HepG2 (cell line): ENCODE data around the gene GTF2F1. TPM values are rescaled to one million over a fixed set of nuclear protein-coding genes. Genes with fewer than 3 reads are reported as not detected.

Experiments used
- ATF7-NPFF ChIP-seq: sonication (generic); formaldehyde crosslinking; IDR thresholded peaks from 2 replicates; pipeline ENCODE4 v1.8.1; 2023; ENCODE audit warnings: mild to moderate bottlenecking, low read depth, missing genetic modification reagents, moderate library complexity
- CENPBD1 ChIP-seq: sonication (generic); formaldehyde crosslinking; IDR thresholded peaks from 2 replicates; pipeline ENCODE4 v1.8.0; 2022; ENCODE audit warnings: missing genetic modification reagents, low read depth, mild to moderate bottlenecking, borderline replicate concordance
- EZH2 ChIP-seq: conservative IDR thresholded peaks from 2 replicates; pipeline ENCODE4 v1.6.1; 2012; ENCODE audit warnings: mild to moderate bottlenecking, low read depth, low read length, moderate library complexity
- FOXK2 ChIP-seq: fragments of 450-650 bp; IDR thresholded peaks from 2 replicates; pipeline ENCODE4 v1.6.1; 2016
- GABPA ChIP-seq, 2 experiments: IDR thresholded peaks; 2 replicates each; pipeline ENCODE4 v1.6.1; 2011 to 2016; ENCODE audit warnings: low read depth in 2 of 2, low read length in 1 of 2, missing biosample characterization in 1 of 2, missing genetic modification characterization in 1 of 2
- LRRFIP1 ChIP-seq: sonication (generic); formaldehyde crosslinking; conservative IDR thresholded peaks from 2 replicates; pipeline ENCODE4 v1.4.0; 2020; ENCODE audit warnings: missing genetic modification reagents
- MAFF ChIP-seq: IDR thresholded peaks from 2 replicates; pipeline ENCODE4 v1.6.1; 2011; ENCODE audit warnings: low read depth, low read length, improper control_type of control experiment
- MLXIP ChIP-seq: sonication (generic); formaldehyde crosslinking; IDR thresholded peaks from 2 replicates; pipeline ENCODE4 v1.9.0; 2021; ENCODE audit warnings: missing genetic modification reagents, borderline replicate concordance
- MTA1 ChIP-seq: sonication (generic); formaldehyde crosslinking; IDR thresholded peaks from 2 replicates; pipeline ENCODE4 v1.4.0; 2020; ENCODE audit warnings: missing genetic modification reagents, mild to moderate bottlenecking, borderline replicate concordance
- NR0B2 ChIP-seq: sonication (generic); formaldehyde crosslinking; IDR thresholded peaks from 2 replicates; pipeline ENCODE4 v1.4.0; 2020; ENCODE audit warnings: mild to moderate bottlenecking, missing genetic modification reagents
- PBX3 ChIP-seq: sonication (generic); formaldehyde crosslinking; IDR thresholded peaks from 2 replicates; pipeline ENCODE4 v1.8.1; 2023; ENCODE audit warnings: missing genetic modification reagents, inconsistent platforms, borderline replicate concordance
- USF2 ChIP-seq, 2 experiments: sonication (generic) in 1 of 2; formaldehyde crosslinking in 1 of 2; IDR thresholded peaks; 2 replicates each; pipeline versions ENCODE4 v1.5.1 to v1.6.1; 2011 to 2020; ENCODE audit warnings: borderline replicate concordance in 1 of 2, low read depth in 1 of 2, low read length in 1 of 2, mild to moderate bottlenecking in 1 of 2, missing genetic modification reagents in 1 of 2, moderate library complexity in 1 of 2
- ZFP41 ChIP-seq: sonication (generic); formaldehyde crosslinking; IDR thresholded peaks from 2 replicates; pipeline ENCODE4 v1.4.0; 2020; ENCODE audit warnings: mild to moderate bottlenecking, missing genetic modification reagents, borderline replicate concordance
- ZNF552 ChIP-seq: sonication (generic); formaldehyde crosslinking; IDR thresholded peaks from 2 replicates; pipeline ENCODE4 v1.9.0; 2022; ENCODE audit warnings: missing genetic modification reagents, mild to moderate bottlenecking, borderline replicate concordance
- ZNF557 ChIP-seq: sonication (generic); formaldehyde crosslinking; IDR thresholded peaks from 2 replicates; pipeline ENCODE4 v1.4.0; 2020; ENCODE audit warnings: missing genetic modification reagents
- ZNF569 ChIP-seq: sonication (generic); formaldehyde crosslinking; IDR thresholded peaks from 2 replicates; pipeline ENCODE4 v1.5.0; 2020; ENCODE audit warnings: mild to moderate bottlenecking, missing genetic modification reagents, moderate library complexity, borderline replicate concordance
- ZNF777 ChIP-seq: sonication (generic); formaldehyde crosslinking; IDR thresholded peaks from 2 replicates; pipeline ENCODE4 v1.4.0; 2020; ENCODE audit warnings: missing genetic modification reagents
- polyA plus RNA-seq, 8 experiments: library from polyadenylated mRNA; depleted of rRNA in 3 of 8; stranded (reverse) in 7 of 8; unstranded in 1 of 8; fragments of >200 nt; fragmentation: Illumina TruSeq in 4 of 8; extraction: Trizol in 4 of 8; gene quantifications; 2 replicates each; pipeline versions ENCODE4 v1.2.1 to v1.2.3, GENCODE V29; 2011 to 2016; ENCODE audit warnings: low read depth in 4 of 8, missing spikeins in 1 of 8, mixed read lengths in 1 of 8; ENCODE audit not compliant: insufficient read depth in 1 of 8
- total RNA-seq, 5 experiments: library from RNA; depleted of rRNA; stranded (reverse); fragments of >200 nt; fragmentation: Illumina TruSeq; extraction: Trizol; gene quantifications; 2 replicates each; pipeline ENCODE4 v1.2.3, GENCODE V29; 2016; ENCODE audit warnings: low read depth in 1 of 5

Gene GTF2F1
- total and polyA plus RNA-seq, 2 of the 13 experiments (the other 11 are each of a cell fraction or from before 2014, with no cell fraction given): 27.8 to 34.1 TPM

- TF ChIP-seq CENPBD1 (peak; percentile 45; the same call in 1 of the 2 replicates), GABPA (IDR thresholded peaks at IDR 0.05; ENCODE audit: low read depth, low read length) (no peak), GABPA (CRISPR knock-in tag; IDR thresholded peaks at IDR 0.05; ENCODE audit: low read depth) (no peak), LRRFIP1 (no peak), PBX3 (CRISPR knock-in tag) (peak; percentile 32; the same call in 1 of the 2 replicates), USF2 (IDR thresholded peaks at IDR 0.05; ENCODE audit: low read depth, low read length) (no peak), USF2 (CRISPR knock-in tag; IDR thresholded peaks at IDR 0.05; ENCODE audit: borderline replicate concordance) (no peak), NR0B2 (CRISPR knock-in tag) (no peak), ZNF777 (CRISPR knock-in tag) (0 out of 2 replicates have a peak, but pooled peaks have one; percentile 59), FOXK2 (no peak), MTA1 (0 out of 2 replicates have a peak, but pooled peaks have one; percentile 37), ZNF552 (CRISPR knock-in tag) (no peak), MLXIP (CRISPR knock-in tag) (no peak), ATF7-NPFF (CRISPR knock-in tag) (no peak), MAFF (peak; percentile 39; the same call in 1 of the 2 replicates), ZNF557 (CRISPR knock-in tag) (no peak), ZNF569 (no peak), EZH2 (no peak), ZFP41 (CRISPR knock-in tag) (no peak)
Observed at GRCh38 chr19:6392221-6393073, 517 bp downstream of the GTF2F1 start (continued).
